RWPE2 (cell line): Measurements from ENCODE around the gene SEC23IP.

Experiments used
- ATAC-seq: fragments of 200-7000 bp; cut with Tn5 transposase; 3 replicates; pipeline ENCODE4 v1.9.1; 2021; ENCODE audit warnings: low read depth
- DNase-seq: peaks from one replicate; pipeline ENCODE4 v3.0.0-alpha.2; 2020; ENCODE audit warnings: low spot score
- H3K27ac ChIP-seq: fragments of 450-650 bp; 2 replicates; pipeline ENCODE4 v1.5.1; 2017; ENCODE audit warnings: mild to moderate bottlenecking; ENCODE audit not compliant: poor library complexity, severe bottlenecking
- H3K27me3 ChIP-seq: fragments of 250-450 bp; sonication (Bioruptor Pico); 2 replicates; pipeline ENCODE4 v1.5.1; 2021; ENCODE audit warnings: mild to moderate bottlenecking, moderate library complexity; ENCODE audit not compliant: insufficient read depth, poor library complexity, severe bottlenecking
- H3K36me3 ChIP-seq: fragments of 250-450 bp; sonication (Bioruptor Pico); 2 replicates; pipeline ENCODE4 v1.5.1; 2020; ENCODE audit warnings: low read depth, mild to moderate bottlenecking, moderate library complexity
- H3K4me1 ChIP-seq: fragments of 250-450 bp; sonication (Bioruptor Pico); 2 replicates; pipeline ENCODE4 v1.5.1; 2021; ENCODE audit warnings: mild to moderate bottlenecking, moderate library complexity; ENCODE audit not compliant: insufficient read depth, poor library complexity, severe bottlenecking
- H3K4me3 ChIP-seq: fragments of 250-450 bp; sonication (Bioruptor Pico); 2 replicates; pipeline ENCODE4 v1.5.1; 2021; ENCODE audit warnings: mild to moderate bottlenecking, moderate library complexity; ENCODE audit not compliant: severe bottlenecking
- H3K9me3 ChIP-seq: fragments of 250-450 bp; sonication (Bioruptor Pico); 2 replicates; pipeline ENCODE4 v1.5.1; 2021; ENCODE audit warnings: mild to moderate bottlenecking, moderate library complexity; ENCODE audit not compliant: severe bottlenecking
- TF ChIP-seq, protein P1 (sequence below): fragments of 450-650 bp; IDR thresholded peaks from one replicate; pipeline ENCODE4 v1.5.1; 2017; ENCODE audit warnings: mild to moderate bottlenecking, moderate library complexity; ENCODE audit not compliant: poor library complexity, severe bottlenecking

SEC23IP gene

DNA sequence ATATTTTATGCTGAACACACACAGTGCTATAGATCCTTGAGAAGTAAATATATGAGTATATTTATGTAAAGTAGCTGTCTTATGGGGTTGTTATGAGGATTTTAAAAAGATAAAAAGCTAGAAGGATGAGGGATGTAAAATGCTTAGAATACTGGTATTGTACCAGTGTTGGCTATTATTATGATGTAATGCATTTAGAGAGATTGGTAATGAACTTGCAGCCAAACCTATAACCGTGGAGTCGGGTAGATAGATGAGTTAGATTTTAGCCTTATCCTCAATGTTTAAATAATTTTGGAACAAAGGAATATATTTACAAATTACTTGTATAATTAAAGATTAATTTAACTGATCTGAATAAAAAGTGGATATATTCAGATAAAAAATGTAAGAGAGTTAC, 99.3 kb downstream of the SEC23IP start:
- no peaks in the 10 kb centered on the region for H3K4me1 ChIP-seq
- no peak overlapping the region for H3K4me3 ChIP-seq
- H3K27me3 ChIP-seq: peaks cover 4% of the 10 kb centered on the region
- TF ChIP-seq, protein P1, sequence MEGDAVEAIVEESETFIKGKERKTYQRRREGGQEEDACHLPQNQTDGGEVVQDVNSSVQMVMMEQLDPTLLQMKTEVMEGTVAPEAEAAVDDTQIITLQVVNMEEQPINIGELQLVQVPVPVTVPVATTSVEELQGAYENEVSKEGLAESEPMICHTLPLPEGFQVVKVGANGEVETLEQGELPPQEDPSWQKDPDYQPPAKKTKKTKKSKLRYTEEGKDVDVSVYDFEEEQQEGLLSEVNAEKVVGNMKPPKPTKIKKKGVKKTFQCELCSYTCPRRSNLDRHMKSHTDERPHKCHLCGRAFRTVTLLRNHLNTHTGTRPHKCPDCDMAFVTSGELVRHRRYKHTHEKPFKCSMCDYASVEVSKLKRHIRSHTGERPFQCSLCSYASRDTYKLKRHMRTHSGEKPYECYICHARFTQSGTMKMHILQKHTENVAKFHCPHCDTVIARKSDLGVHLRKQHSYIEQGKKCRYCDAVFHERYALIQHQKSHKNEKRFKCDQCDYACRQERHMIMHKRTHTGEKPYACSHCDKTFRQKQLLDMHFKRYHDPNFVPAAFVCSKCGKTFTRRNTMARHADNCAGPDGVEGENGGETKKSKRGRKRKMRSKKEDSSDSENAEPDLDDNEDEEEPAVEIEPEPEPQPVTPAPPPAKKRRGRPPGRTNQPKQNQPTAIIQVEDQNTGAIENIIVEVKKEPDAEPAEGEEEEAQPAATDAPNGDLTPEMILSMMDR: no peak
- ATAC-seq (no peak), DNase-seq (no peak)
- H3K36me3 ChIP-seq: no peaks in the 10 kb centered on the region
- no peaks in the 10 kb centered on the region for H3K9me3 ChIP-seq
- no peak overlapping the region for H3K27ac ChIP-seq
